Stomach (tissue), 4 donors: Measurements from ENCODE around the gene MAPKAPK2.

Experiments
- CTCF ChIP-seq, 7 experiments: fragments of 450-650 bp in 4 of 7; fragments of 200-600 bp in 3 of 7; sonication (generic) in 3 of 7; IDR thresholded peaks; one replicate each; pipeline ENCODE4 v1.5.1; 2016 to 2019; ENCODE audit warnings: antibody characterized with exemption in 7 of 7, control low read depth in 2 of 7, mild to moderate bottlenecking in 1 of 7
- EP300 ChIP-seq: sonication (generic); formaldehyde crosslinking; IDR thresholded peaks from one replicate; pipeline ENCODE4 v1.6.1; 2017; ENCODE audit warnings: antibody characterized with exemption
- POLR2A ChIP-seq, 4 donors: fragments of 450-650 bp; IDR thresholded peaks; one replicate each; pipeline ENCODE4 v1.6.1; 2016; ENCODE audit warnings: antibody characterized with exemption in 4 of 4, control low read depth in 2 of 4, mild to moderate bottlenecking in 1 of 4, moderate library complexity in 1 of 4

GRCh38 chr1:206716159-206716869 is 31.6 kb downstream of the MAPKAPK2 start:
- no peak for TF ChIP-seq CTCF (IDR thresholded peaks at IDR 0.05)
- TF ChIP-seq EP300: no peak
- TF ChIP-seq POLR2A (IDR thresholded peaks at IDR 0.05): no peak
